GM12874 (cell line): Measurements from ENCODE around the gene LMTK3.

ENCODE experiments used
- TF ChIP-seq, protein P1 (sequence below): IDR thresholded peaks from 2 replicates; pipeline ENCODE4 v1.5.1; 2011; ENCODE audit warnings: low read depth, mild to moderate bottlenecking, control low read depth, low read length, moderate library complexity; ENCODE audit not compliant: insufficient read depth

Gene LMTK3

DNA sequence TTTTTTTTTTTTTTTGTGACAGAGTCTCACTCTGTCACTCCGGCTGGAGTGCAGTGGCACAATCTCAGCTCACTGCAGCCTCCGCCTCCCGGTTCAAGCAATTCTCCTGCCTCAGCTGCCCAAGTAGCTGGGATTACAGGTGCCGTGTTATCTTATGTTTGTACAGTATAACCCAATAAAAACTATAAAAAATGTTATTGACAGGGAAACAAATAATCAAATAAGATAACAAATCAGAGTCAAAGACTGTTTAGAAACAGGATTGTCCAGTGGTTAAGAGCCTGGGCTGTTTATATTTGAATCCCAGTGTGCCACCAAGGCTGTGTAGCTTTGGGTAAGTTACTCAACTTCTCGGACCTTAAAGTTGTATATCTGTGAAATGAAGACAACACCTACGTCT is 19.1 kb upstream of the LMTK3 start:
- TF ChIP-seq, protein P1, sequence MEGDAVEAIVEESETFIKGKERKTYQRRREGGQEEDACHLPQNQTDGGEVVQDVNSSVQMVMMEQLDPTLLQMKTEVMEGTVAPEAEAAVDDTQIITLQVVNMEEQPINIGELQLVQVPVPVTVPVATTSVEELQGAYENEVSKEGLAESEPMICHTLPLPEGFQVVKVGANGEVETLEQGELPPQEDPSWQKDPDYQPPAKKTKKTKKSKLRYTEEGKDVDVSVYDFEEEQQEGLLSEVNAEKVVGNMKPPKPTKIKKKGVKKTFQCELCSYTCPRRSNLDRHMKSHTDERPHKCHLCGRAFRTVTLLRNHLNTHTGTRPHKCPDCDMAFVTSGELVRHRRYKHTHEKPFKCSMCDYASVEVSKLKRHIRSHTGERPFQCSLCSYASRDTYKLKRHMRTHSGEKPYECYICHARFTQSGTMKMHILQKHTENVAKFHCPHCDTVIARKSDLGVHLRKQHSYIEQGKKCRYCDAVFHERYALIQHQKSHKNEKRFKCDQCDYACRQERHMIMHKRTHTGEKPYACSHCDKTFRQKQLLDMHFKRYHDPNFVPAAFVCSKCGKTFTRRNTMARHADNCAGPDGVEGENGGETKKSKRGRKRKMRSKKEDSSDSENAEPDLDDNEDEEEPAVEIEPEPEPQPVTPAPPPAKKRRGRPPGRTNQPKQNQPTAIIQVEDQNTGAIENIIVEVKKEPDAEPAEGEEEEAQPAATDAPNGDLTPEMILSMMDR: no peak

DNA sequence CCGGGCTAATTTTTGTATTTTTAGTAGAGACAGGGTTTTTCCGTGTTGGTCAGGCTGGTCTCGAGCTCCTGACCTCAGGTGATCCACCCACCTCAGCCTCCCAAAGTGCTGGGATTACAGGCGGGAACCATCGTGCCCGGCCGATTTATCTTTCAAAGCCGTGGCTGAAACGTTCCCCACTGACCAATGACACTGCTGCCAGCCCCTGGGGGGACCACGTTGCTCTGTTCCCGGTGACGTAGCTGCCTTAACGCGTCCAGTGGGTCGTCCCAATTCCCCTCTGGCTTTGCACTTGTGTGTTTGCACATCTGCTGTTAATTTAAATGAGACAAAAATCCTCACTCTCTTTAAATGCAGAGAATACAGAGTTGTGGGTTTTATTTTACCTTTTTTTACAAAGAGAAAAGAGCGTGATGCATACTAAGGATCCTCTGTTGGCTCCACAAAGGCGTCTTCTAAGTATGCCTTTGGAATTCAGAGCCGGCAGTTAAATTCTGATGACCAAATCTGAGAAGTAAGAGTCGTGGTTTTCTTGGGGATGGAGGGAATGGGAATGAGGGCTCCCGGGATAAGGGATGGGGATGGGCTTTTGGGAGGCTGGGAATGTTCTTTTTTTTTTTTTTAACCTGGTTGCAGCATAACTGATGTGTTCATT is 18.6 kb upstream of the LMTK3 start:
- TF ChIP-seq, protein P1: no peak

DNA sequence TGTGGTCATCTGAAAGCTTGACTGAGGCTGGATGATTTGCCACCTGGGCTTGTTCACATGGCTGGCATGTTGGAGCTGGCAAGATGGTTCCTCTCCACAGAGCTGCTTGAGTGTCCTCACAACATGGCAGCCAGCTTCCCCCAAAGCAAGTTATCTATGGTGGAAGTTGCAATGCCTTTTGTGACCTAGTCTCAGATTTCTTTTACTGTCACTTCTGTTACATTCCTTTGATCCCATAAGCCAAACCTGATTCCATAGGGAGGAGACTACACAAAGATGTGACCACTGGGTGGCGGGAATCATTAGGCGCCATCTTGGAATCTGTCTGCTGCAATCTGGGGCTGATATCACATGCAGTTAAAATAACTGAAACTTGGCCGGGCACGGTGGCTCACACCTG is 17.5 kb upstream of the LMTK3 start:
- TF ChIP-seq, protein P1: no peak

DNA sequence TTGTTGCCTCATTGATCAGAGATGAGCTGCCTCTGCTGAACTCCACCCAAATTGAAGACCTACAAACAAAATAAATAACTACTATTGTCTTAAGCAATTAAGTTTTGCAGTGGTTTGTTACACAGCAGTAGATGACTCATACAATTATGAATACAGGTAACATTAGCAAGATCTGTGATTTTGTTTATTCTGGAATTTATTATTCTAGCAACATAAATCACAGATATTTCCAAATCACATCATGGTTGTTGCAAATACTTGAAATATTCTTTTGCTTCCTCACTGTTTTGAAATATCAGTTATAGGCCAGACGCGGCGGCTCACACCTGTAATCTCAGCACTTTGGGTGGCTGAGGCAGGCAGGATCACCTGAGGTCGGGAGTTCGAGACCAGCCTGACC is 13.1 kb upstream of the LMTK3 start:
- TF ChIP-seq, protein P1: no peak

DNA sequence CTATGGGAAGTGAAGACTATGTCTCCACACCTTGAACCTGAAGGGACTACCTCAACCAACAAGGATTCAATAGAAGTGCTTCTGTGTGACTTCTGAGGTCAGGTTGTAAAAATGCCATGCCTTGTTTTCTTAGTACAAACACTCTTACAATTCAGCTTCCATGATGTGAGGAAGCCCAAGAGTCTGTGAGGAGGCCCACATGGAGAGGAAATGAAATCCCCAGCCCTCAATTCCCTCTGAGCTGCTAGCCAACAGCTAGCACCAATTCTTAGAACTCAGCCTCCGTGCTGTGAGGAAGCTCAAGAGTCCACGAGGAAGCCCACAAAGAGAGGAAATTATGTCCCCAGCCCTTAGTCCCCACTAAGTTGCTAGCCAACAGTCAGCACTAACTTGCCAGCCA is 12.6 kb upstream of the LMTK3 start:
- TF ChIP-seq, protein P1: no peak

DNA sequence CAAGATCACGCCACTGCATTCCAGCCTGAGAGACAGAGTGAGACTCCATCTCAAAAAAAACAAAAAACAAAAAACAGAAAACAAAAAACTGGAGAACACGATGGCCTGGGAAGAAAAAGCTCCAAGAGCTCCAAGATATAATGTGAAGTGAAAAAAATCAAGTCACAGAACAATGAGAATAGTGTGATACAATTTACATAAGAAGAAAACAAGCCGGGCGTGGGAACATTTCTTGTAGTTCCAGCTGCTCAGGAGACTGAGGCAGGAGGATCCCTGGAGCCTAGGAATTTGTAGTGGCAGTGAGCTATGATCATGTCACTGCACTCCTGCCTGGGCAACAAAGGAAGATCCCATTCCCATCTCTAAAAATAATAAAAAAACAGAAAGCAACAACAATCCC is 8.5 kb upstream of the LMTK3 start:
- TF ChIP-seq, protein P1: no peak

DNA sequence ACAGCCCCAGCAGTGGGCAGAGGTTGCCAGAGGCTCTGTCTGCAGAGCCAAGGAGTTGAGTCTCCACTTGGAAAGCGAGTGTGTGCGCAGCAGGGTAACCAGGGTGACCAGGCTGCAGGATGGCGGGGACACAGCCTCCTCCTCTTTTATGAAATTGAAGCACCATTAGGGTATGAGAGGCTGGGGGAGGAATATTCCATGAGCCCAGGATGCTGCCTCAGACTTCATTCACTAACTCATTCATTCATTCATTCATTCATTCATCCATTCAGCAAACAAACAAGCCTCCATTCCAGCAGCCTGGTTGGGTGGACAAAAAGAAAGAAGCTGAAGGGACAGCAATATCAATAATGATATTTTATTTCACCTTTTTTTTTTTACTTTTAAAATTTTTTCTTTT is 6.6 kb upstream of the LMTK3 start:
- TF ChIP-seq, protein P1: no peak
